ENCODE results near the gene TMEM190. TPM values are rescaled to one million over a fixed set of nuclear protein-coding genes. Genes with fewer than 3 reads are reported as not detected.

Gene TMEM190
- total and polyA plus RNA-seq, 9 donors: 0.72 to 45.1 (median 2.5) TPM; not detected in 4

- H3K4me3 ChIP-seq: no peak overlapping the region
- H3K36me3 ChIP-seq: no peaks in the 10 kb centered on the region
- no peak for DNase-seq
- H3K27ac ChIP-seq: no peak overlapping the region
- H3K27me3 ChIP-seq: no peaks in the 10 kb centered on the region
- intact Hi-C loops (cut with DNase I): no loop called here
- no peaks in the 10 kb centered on the region for H3K9me3 ChIP-seq
- TF ChIP-seq POLR2A (IDR thresholded peaks at IDR 0.05) (no peak), CTCF (IDR thresholded peaks at IDR 0.05) (no peak), EP300 (IDR thresholded peaks at IDR 0.05) (no peak)
- 59 to 70% (median 68%) methylated on average over 31 to 32 of the region's 32 CpGs for WGBS, 3 donors
- H3K4me1 ChIP-seq (ENCODE audit: insufficient read depth): no peaks in the 10 kb centered on the region
These were observed 17.4 kb upstream of the TMEM190 start for GRCh38 chr19:55358943-55359908.

- Histone ChIP-seq H3K27me3 (no peaks in the 10 kb centered on the region), H3K9me3 (no peaks in the 10 kb centered on the region), H3K4me1 (ENCODE audit: insufficient read depth) (no peaks in the 10 kb centered on the region), H3K27ac (no peak overlapping the region), H3K4me3 (no peak overlapping the region), H3K36me3 (no peaks in the 10 kb centered on the region)
- DNase-seq: no peak
- intact Hi-C loops (cut with DNase I): no loop called here
- TF ChIP-seq CTCF (IDR thresholded peaks at IDR 0.05): no peak
- TF ChIP-seq EP300 (IDR thresholded peaks at IDR 0.05): no peak
- no peak for TF ChIP-seq POLR2A (IDR thresholded peaks at IDR 0.05)
- 89 to 92% (median 92%) methylated on average over 16 of the region's 16 CpGs for WGBS, 3 donors
These were observed 15.7 kb upstream of the TMEM190 start for GRCh38 chr19:55360902-55361301.

- Histone ChIP-seq H3K4me3 (no peak overlapping the region), H3K36me3 (no peaks in the 10 kb centered on the region), H3K27ac (no peak overlapping the region), H3K4me1 (ENCODE audit: insufficient read depth) (no peaks in the 10 kb centered on the region), H3K27me3 (no peaks in the 10 kb centered on the region), H3K9me3 (no peaks in the 10 kb centered on the region)
- no peak for DNase-seq
- intact Hi-C loops (cut with DNase I): no loop called here
- WGBS, 3 donors: 80 to 85% (median 82%) methylated on average over 38 of the region's 38 CpGs
- TF ChIP-seq POLR2A (IDR thresholded peaks at IDR 0.05) (no peak), CTCF (IDR thresholded peaks at IDR 0.05) (no peak), EP300 (IDR thresholded peaks at IDR 0.05) (no peak)
These were observed 14.2 kb upstream of the TMEM190 start for GRCh38 chr19:55362174-55362989.

GRCh38 chr19:55362990-55363716 is 13.5 kb upstream of the TMEM190 start, which contains the start of gene GARIN5B:
Gene GARIN5B (minus strand): TSS chr19:55363260. CDS start chr19:55363066, 194 bp downstream.
- Histone ChIP-seq H3K27me3 (no peaks in the 10 kb centered on the region), H3K27ac (no peak within 1 kb of the TSS), H3K4me1 (ENCODE audit: insufficient read depth) (no peaks in the 10 kb centered on the region), H3K36me3 (no peaks in the 10 kb centered on the region), H3K9me3 (no peaks in the 10 kb centered on the region), H3K4me3 (no peak within 1 kb of the TSS)
- intact Hi-C loops (cut with DNase I): no loop called here
- 72 to 78% (median 74%) methylated on average over 25 to 27 of the region's 27 CpGs for WGBS, 3 donors
- DNase-seq: no peak
- no peak for TF ChIP-seq POLR2A (IDR thresholded peaks at IDR 0.05)
- TF ChIP-seq CTCF (IDR thresholded peaks at IDR 0.05): no peak
- TF ChIP-seq EP300 (IDR thresholded peaks at IDR 0.05): no peak
